ENCODE measurements around the gene EPHA2.
"Not testable (repeated sequence)": the region's sequence is repeated elsewhere in the genome, so short reads cannot be mapped to it uniquely, and the experiment has no call there.

EPHA2 gene

GRCh38 chr1:16155537-16156410, at the start of gene EPHA2:
Gene EPHA2, minus strand, starts transcription at chr1:16156069. Its CDS starts 137 bp downstream, at chr1:16155932.
- DNase-seq (ENCODE audit: low read depth): no peak

DNA sequence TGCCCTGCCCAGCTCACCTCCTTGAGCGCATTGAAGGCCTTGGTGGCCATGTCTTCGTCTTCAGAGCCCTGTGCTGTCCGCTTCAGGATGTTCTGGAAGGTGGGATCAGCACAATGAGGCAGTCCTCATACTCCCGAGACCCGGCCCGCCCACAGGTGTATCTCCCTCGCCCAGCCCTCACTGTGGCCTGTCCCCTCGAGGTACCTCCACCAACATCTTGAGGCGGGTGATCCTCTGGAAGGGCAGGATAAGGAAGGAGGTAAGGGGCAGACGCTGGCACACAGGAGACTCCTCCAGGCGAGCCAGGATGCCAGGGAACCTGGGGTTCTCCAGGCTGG, 49.4 kb upstream of the EPHA2 start:
- DNase-seq (ENCODE audit: low read depth): no peak

DNA sequence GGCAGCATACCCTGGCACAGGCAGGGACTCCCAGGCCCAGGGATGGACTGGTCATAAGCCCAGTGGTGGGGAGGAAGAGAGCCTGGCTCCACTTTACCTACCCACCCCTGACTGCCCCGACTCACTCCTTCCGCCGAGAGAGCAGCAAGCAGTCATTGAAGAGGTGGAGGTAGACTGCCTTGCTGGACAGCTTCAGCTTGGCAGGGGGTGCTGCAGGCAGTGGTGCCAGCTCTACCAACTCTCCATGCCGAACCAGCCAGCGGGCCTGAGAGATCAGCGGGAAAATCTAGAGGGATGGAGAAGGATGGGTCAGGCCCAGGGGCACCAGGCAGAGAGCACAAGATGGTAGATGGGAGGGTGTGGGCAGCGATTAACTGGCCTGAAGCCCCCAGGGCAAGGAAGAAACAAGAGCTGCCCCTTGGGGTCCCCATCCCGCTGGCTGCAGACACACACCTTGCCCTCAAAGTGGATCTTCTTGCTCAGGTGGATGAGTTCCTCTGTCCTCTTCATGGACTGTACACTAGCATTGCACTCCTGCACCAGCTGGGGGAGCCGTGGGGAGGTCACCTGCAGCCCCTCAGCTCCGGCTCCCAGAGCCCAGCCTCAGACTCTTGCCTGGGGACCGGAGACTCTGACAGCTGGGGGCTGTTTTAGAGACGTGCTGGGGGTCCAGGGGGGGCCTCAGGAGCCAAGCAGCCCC, 48.9 kb upstream of the EPHA2 start:
- DNase-seq (ENCODE audit: low read depth): no peak

DNA sequence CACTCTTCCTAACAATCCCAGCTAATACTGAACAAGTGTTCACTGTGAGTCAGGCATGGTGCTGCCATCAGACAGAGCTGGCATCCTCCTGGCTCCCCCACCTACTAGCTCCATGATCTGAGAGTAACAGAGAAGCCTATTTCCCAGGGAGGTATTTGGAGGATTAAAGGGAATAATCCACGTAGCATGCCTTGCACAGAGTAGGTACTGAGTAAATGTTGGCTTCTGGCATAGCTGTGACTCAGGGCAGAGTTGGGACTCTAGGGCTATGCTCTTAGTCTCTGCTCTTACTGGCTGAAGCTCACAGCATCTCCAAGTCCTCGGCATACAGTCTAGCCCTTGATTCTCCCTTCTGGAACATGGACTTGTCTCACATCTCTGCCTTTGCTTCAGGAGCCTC, 48.3 kb upstream of the EPHA2 start:
- DNase-seq (ENCODE audit: low read depth): no peak

DNA sequence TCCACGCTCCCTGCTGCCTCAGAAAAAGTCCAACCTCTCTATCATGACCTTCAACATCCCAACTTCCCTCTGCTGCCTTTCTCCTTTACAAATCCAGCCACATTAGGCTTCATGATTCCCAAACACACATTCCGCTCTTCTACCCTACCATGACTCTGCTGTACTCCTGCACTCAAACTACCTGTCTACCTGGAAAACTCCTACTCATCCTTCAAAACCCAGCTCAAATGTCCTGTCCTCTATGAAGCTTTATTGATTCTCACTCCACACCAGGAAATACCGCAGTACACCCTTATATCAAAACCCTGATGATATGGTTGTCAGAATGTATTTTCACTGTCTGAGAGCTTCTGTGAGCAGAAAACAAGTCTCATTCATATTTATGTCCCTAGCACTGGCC, 47.7 kb upstream of the EPHA2 start:
- DNase-seq (ENCODE audit: low read depth): no peak

GRCh38 chr1:16202281-16203210, 46.7 kb upstream of the EPHA2 start:
- no peak for DNase-seq (ENCODE audit: low read depth)

DNA sequence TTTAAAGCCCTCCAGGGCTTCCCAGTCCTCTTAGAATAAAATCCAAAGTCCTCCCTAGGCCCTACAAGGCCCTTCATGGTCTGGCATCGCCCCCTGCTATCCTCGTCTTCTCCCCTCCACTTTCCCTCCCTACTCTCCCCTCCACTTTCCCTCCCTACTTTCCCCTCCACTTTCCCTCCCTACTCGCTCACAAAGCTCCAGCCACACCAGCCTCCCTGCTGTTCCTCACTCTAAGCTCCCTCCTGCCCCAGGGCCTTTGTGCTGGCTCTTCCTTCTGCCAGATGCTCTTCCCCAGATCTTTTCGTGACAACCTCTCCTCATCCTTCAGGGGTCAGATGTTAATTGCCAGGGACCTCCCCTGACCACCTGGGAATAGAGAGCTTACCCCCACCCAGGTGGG, 43.8 kb upstream of the EPHA2 start:
- no peak for DNase-seq (ENCODE audit: low read depth)

DNA sequence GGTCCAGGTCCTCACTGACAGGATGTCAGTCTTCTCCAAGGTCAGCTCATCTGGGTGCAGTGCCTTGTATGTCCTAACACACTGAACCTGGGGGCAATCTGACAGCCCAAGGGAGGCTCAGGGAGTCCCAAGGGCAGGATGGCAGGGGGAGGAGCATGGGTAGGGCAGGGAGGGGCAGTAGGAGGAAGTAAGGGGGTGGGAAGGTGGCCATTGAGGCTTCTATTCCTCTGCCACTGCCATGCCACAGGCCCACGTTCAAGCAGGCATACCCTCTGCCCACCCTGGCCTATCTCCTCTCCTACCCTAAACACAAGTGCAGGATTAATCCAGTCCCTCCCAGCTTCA, 43.3 kb upstream of the EPHA2 start:
- no peak for DNase-seq (ENCODE audit: low read depth)

DNA sequence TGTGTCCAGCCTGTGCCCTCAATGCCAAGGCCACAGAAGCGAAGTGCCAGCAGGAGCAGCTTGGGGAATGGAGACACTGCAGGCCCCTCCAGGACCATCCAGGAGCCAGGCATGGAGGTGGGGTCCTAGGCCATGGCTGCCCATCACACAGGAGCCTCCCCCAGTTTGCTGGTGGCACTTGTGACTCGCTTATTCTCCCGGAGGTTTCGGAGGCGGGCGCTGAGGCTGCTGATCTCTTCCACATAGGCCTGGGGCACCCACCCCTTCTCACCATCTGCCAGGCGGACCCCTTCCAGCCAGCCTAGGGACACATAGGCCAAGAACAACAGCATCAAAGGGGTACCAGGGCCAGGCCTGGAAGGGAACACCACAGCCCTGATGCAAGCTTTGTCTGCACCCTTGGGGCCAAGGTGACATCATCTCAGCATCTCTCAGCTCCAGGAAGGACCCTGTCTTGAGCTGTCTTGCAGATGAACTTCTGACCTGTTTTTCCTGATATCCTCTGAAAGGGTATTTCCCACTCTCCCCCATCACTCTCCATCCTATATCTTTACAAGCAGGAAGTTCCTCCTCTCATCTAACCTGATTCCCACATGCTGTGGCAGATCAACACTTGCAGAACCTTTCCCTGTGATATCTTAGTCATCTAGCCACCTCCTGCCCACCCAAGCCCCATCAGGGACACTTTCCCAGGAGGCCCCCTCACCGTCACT, 42.7 kb upstream of the EPHA2 start:
- no peak for DNase-seq (ENCODE audit: low read depth)

- no peak for DNase-seq (ENCODE audit: low read depth)
These were observed 41.0 kb upstream of the EPHA2 start for GRCh38 chr1:16196874-16197273.

GRCh38 chr1:16196139-16196538, 40.3 kb upstream of the EPHA2 start:
- DNase-seq (ENCODE audit: low read depth): not testable (repeated sequence)

- DNase-seq (ENCODE audit: low read depth): no peak
These were observed 39.6 kb upstream of the EPHA2 start for GRCh38 chr1:16195518-16195905.

DNA sequence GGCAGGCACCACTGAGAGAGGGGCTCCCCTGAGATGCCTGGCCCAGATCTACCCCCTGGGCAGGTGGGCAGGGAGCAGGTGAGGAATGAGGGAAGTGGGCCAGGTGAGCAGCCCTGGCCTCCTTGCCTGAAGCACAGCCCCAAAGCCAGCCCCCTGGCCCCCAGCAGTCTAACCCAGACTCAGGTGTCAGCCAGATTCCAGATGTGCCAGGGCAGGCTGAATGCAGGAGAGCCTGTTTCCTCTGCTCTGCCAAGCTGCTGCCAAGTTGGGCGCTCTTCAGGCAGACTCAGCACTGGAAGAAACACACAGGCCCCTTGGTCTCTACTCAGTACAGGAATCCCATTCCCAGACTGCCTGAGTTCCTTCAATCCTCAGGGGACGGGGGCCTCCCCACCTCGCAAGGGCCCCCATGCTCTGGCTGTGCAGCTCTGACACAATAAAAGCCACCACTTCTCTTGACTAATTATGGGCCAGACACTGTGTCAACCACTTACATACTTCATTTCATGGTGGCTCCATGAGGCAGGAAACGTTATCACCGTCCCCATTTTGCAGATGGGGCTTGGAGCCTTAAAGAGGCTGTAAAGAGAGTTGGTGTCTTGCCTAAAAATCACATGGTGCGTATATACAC, 36.2 kb upstream of the EPHA2 start:
- DNase-seq (ENCODE audit: low read depth): no peak

GRCh38 chr1:16191309-16191708, 35.4 kb upstream of the EPHA2 start:
- DNase-seq (ENCODE audit: low read depth): no peak

DNA sequence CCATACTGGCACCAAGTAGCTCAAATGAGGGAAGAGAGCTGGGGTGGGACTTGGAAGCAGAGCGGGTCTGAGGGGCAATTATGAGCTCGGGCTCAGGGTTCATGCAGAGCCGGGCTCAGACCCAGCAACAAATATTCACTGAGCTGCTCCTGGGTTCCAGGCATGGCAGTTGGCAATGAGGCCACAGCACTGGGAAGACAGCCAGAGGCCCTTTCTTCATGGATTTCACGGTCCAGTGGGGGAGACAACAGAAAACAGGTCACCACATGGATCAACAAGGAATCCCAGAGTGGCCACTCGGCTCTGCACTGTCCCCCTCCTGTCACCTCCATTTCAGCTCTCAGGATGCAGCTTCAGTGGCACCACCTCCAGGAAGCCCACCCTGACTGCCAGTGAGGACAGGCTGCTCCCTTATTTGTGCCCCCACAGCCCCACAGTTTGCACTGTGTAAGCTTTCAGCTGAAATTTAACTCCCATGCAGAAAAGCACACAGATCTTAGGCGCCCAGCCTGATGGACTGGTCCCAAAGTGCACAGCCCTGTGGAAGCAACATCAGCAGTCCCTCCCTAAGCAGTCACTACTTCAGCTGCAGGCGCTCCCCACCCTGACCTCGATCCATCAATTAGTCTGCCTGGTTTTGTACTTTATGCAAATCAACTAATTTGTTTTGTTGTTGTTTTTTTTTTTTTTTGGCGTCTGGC, 34.2 kb upstream of the EPHA2 start:
- no peak for DNase-seq (ENCODE audit: low read depth)

GRCh38 chr1:16189003-16189402, 33.1 kb upstream of the EPHA2 start:
- no peak for DNase-seq (ENCODE audit: low read depth)

DNA sequence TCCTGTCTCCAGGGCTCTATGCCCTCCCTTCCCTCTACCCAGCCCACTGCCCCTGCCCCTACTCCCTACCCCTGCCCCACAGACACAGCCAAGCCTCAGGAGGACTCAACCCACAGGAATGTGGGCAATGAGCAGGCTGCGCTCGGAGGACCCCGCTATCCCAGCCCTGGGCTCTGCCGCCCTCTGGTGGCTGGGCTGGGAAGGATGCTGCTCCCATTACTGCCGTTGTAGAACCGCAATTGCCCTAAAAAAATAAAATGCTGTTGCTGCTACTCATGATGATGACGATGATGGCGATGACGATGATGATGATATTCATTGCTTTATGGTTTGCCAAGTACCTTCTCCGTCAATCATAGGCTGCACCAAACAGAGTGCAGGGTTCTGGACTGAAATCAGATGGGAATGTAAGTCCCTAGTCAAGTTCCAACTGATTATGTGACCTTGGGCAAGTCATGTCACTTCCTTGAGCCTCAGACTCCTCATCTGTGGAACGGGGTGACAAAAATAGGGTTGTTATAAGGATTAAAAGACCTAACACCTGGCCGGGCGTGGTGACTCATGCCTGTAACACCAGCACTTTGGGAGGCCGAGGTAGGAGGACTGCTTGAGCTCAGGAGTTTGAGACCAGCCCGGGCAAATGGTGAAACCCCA, 32.0 kb upstream of the EPHA2 start:
- no peak for DNase-seq (ENCODE audit: low read depth)

- DNase-seq (ENCODE audit: low read depth): no peak
These were observed 30.9 kb upstream of the EPHA2 start for GRCh38 chr1:16186655-16187235.

DNA sequence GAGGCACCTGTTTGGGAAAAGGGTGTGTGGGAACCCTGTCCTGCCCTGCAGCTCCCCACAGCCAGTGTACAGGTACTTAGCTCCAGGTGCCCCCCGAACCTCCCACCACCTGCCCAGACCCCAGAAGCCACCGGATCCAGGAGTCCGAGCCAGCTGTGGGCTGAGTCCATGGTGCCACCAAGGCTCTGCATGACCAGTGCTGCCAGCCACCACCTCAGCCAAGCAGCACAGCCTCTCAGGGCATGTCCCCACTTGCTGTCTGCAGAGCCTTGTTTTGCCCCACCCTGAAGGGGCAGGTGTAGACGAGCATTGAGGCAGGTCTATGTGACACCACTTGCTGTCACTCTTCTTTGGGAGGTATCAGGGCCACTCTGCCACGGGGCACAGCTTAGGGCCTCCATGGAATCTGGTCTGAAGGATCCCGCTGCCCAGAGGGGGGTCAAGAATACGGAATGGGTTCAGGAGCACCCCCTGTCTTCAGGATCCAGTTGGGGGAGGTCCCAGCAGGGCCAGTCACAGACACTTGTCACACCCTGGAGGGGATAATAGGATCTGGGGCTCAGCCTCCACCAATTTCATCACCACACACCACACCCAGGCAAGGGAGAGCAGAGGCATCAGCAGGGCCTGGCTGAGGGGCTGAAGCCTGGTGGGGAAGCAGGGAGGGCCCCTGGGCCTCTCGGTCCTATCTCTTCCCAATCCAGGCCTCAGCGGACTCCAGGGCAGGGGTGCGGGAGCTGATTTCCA, 28.9 kb upstream of the EPHA2 start:
- DNase-seq (ENCODE audit: low read depth): no peak

All from GM04504 (cell line).